H1 (cell line): ENCODE measurements around the gene GRIK4. TPM values are rescaled to one million over a fixed set of nuclear protein-coding genes. Genes with fewer than 3 reads are reported as not detected.

Source experiments
- CTCF ChIA-PET: fragments of 300-600 bp; sonication (Branson Sonifier 250); formaldehyde crosslinking; loops from one replicate; lab custom pipeline; 2021; ENCODE audit not compliant: partially characterized antibody; lab: Charles Lee
- POLR2A ChIA-PET: fragments of 300-600 bp; sonication (Branson Sonifier 250); formaldehyde crosslinking; loops from one replicate; lab custom pipeline; 2021; ENCODE audit warnings: inconsistent platforms; ENCODE audit not compliant: partially characterized antibody; lab: Charles Lee
- DNase-seq, 2 experiments: peaks; one replicate each; pipeline versions ENCODE4 v3.0.0 to v3.0.0-alpha.2; 2010 to 2022; ENCODE audit warnings: low spot score in 2 of 2, low read depth in 1 of 2, mixed read lengths in 1 of 2
- FAIRE-seq: peaks from 2 replicates; lab custom pipeline; 2011; peaks lifted over from hg19 to GRCh38; lab: Jason Lieb, UNC
- H2AFZ ChIP-seq: 2 replicates; pipeline ENCODE4 v1.8.1; 2012; ENCODE audit warnings: low read length, inconsistent platforms
- H2AK5ac ChIP-seq: 2 replicates; pipeline ENCODE4 v1.6.1; 2013; ENCODE audit warnings: low read depth, low read length
- H2BK120ac ChIP-seq: replicated peaks from 2 replicates; pipeline ENCODE3; 2013; ENCODE audit warnings: low read depth, low read length, inconsistent platforms
- H2BK12ac ChIP-seq: 2 replicates; pipeline ENCODE4 v1.6.1; 2013; ENCODE audit warnings: low read depth, low read length
- H2BK15ac ChIP-seq: 2 replicates; pipeline ENCODE4 v1.6.1; 2013; ENCODE audit warnings: low read length
- H2BK20ac ChIP-seq: 2 replicates; pipeline ENCODE4 v1.6.1; 2013; ENCODE audit warnings: low read length
- H2BK5ac ChIP-seq: 2 replicates; pipeline ENCODE4 v1.6.1; 2013; ENCODE audit warnings: low read depth, low read length
- H3K14ac ChIP-seq: 2 replicates; pipeline ENCODE4 v1.6.1; 2013; ENCODE audit warnings: inconsistent platforms; ENCODE audit not compliant: insufficient read length
- H3K18ac ChIP-seq: 2 replicates; pipeline ENCODE4 v1.6.1; 2013; ENCODE audit warnings: low read length; ENCODE audit errors: extremely low read depth
- H3K23ac ChIP-seq: 2 replicates; pipeline ENCODE4 v1.6.1; 2013; ENCODE audit warnings: inconsistent platforms; ENCODE audit not compliant: insufficient read length
- H3K23me2 ChIP-seq: 2 replicates; pipeline ENCODE4 v1.6.1; 2013; ENCODE audit warnings: low read depth, low read length
- H3K27ac ChIP-seq: 2 replicates; pipeline ENCODE4 v1.6.1; 2011; ENCODE audit warnings: low read depth, low read length, inconsistent platforms
- H3K27me3 ChIP-seq, 4 experiments: replicated peaks in 1 of 4; 1 replicate in 1 of 4; 2 replicates in 3 of 4; pipeline versions ENCODE4 v1.6.1 to v1.8.1; 2011 to 2013; ENCODE audit warnings: low read length in 3 of 4, mild to moderate bottlenecking in 3 of 4, inconsistent platforms in 2 of 4, mixed read lengths in 2 of 4, moderate library complexity in 1 of 4; ENCODE audit not compliant: control insufficient read depth in 3 of 4, insufficient read depth in 3 of 4; ENCODE audit errors: extremely low read depth in 1 of 4
- H3K36me3 ChIP-seq, 4 experiments: 2 replicates each; pipeline versions ENCODE4 v1.6.1 to v1.8.1; 2011 to 2013; ENCODE audit warnings: mild to moderate bottlenecking in 4 of 4, low read length in 3 of 4, moderate library complexity in 2 of 4, control low read depth in 1 of 4, inconsistent platforms in 1 of 4; ENCODE audit not compliant: insufficient read depth in 4 of 4, control insufficient read depth in 2 of 4
- H3K4ac ChIP-seq: replicated peaks from 2 replicates; pipeline ENCODE3; 2013; ENCODE audit warnings: low read length, low read depth, mixed read lengths, inconsistent platforms; ENCODE audit not compliant: insufficient read length
- H3K4me1 ChIP-seq, 4 experiments: replicated peaks in 1 of 4; 1 replicate in 1 of 4; 2 replicates in 3 of 4; pipeline versions ENCODE4 v1.6.1 to v1.8.1; 2011 to 2013; ENCODE audit warnings: low read length in 3 of 4, inconsistent platforms in 2 of 4, mixed read lengths in 1 of 4; ENCODE audit not compliant: insufficient read depth in 4 of 4, control insufficient read depth in 3 of 4
- H3K4me2 ChIP-seq, 2 experiments: 2 replicates each; pipeline versions ENCODE4 v1.6.1 to v1.8.1; 2011 to 2013; ENCODE audit warnings: low read depth in 2 of 2, low read length in 2 of 2, control low read depth in 1 of 2, inconsistent platforms in 1 of 2, mild to moderate bottlenecking in 1 of 2; ENCODE audit not compliant: insufficient read depth in 1 of 2
- H3K4me3 ChIP-seq, 4 experiments: fragments of 200-600, 300-600 bp in 1 of 4; sonication (generic), shearing (Covaris generic), sonication (Bioruptor Twin) in 1 of 4; 2 replicates each; pipeline versions ENCODE4 v1.5.1 to v1.8.1; 2011 to 2016; ENCODE audit warnings: low read length in 4 of 4, low read depth in 3 of 4, control low read depth in 2 of 4, inconsistent platforms in 2 of 4, mild to moderate bottlenecking in 2 of 4, mixed read lengths in 1 of 4, moderate library complexity in 1 of 4; ENCODE audit not compliant: insufficient read depth in 2 of 4; ENCODE audit errors: extremely low read depth in 1 of 4
- H3K56ac ChIP-seq: replicated peaks from 2 replicates; pipeline ENCODE3; 2013; ENCODE audit warnings: low read depth, mild to moderate bottlenecking, mixed read lengths, low read length, inconsistent platforms; ENCODE audit not compliant: insufficient read length
- H3K79me1 ChIP-seq: 2 replicates; pipeline ENCODE4 v1.6.1; 2013; ENCODE audit warnings: low read depth, low read length, control low read depth
- H3K79me2 ChIP-seq, 2 experiments: 2 replicates each; pipeline versions ENCODE4 v1.6.1 to v1.8.1; 2012 to 2013; ENCODE audit warnings: low read length in 2 of 2, mild to moderate bottlenecking in 2 of 2, inconsistent platforms in 1 of 2; ENCODE audit not compliant: insufficient read depth in 2 of 2, control insufficient read depth in 1 of 2
- H3K9ac ChIP-seq, 4 experiments: replicated peaks in 1 of 4; 1 replicate in 1 of 4; 2 replicates in 3 of 4; pipeline versions ENCODE4 v1.6.1 to v1.8.1; 2011 to 2013; ENCODE audit warnings: low read depth in 3 of 4, low read length in 3 of 4, control low read depth in 2 of 4, mild to moderate bottlenecking in 2 of 4, moderate library complexity in 2 of 4, inconsistent platforms in 1 of 4; ENCODE audit errors: extremely low read depth in 1 of 4
- H3K9me3 ChIP-seq, 2 experiments: 2 replicates each; pipeline versions ENCODE4 v1.6.1 to v1.8.1; 2012 to 2013; ENCODE audit warnings: mild to moderate bottlenecking in 2 of 2, moderate library complexity in 2 of 2, control low read depth in 1 of 2, inconsistent platforms in 1 of 2, low read depth in 1 of 2, low read length in 1 of 2, mixed read lengths in 1 of 2; ENCODE audit not compliant: insufficient read depth in 2 of 2
- H4K20me1 ChIP-seq, 2 experiments: replicated peaks in 1 of 2; 2 replicates each; pipeline versions ENCODE3 to v1.8.1; 2011 to 2013; ENCODE audit warnings: inconsistent platforms in 2 of 2, low read length in 2 of 2, mild to moderate bottlenecking in 1 of 2; ENCODE audit not compliant: insufficient read depth in 2 of 2, control insufficient read depth in 1 of 2
- H4K5ac ChIP-seq: 2 replicates; pipeline ENCODE4 v1.6.1; 2013; ENCODE audit warnings: low read length, low read depth, mixed read lengths, inconsistent platforms; ENCODE audit not compliant: insufficient read length
- H4K8ac ChIP-seq: 2 replicates; pipeline ENCODE4 v1.8.0; 2013; ENCODE audit warnings: mild to moderate bottlenecking, moderate library complexity, low read length, inconsistent platforms; ENCODE audit not compliant: insufficient read depth; ENCODE audit errors: extremely low read depth
- H4K91ac ChIP-seq: replicated peaks from 2 replicates; pipeline ENCODE3; 2013; ENCODE audit warnings: low read length, mixed read lengths, inconsistent platforms; ENCODE audit not compliant: insufficient read length
- BCL11A ChIP-seq, 2 experiments: IDR thresholded peaks; one replicate each; pipeline ENCODE4 v1.6.1; 2011; ENCODE audit warnings: low read depth in 2 of 2, low read length in 2 of 2, mild to moderate bottlenecking in 2 of 2
- CBX5 ChIP-seq: fragments of 300-800, 300-1000 bp; sonication (generic); IDR thresholded peaks from 2 replicates; pipeline ENCODE4 v1.7.1; 2016; ENCODE audit warnings: antibody characterized with exemption, low read length, low read depth
- E2F6 ChIP-seq: IDR thresholded peaks from 2 replicates; pipeline ENCODE4 v1.6.1; 2012; ENCODE audit warnings: inconsistent platforms
- FOSL1 ChIP-seq: IDR thresholded peaks from 2 replicates; pipeline ENCODE4 v1.6.1; 2011; ENCODE audit warnings: mild to moderate bottlenecking, low read depth, low read length, moderate library complexity; ENCODE audit not compliant: insufficient read depth
- HDAC6 ChIP-seq: IDR thresholded peaks from one replicate; pipeline ENCODE4 v1.7.1; 2012; ENCODE audit warnings: low read depth, mild to moderate bottlenecking, inconsistent platforms, low read length, moderate library complexity
- KDM4A ChIP-seq: IDR thresholded peaks from one replicate; pipeline ENCODE4 v1.7.1; 2012; ENCODE audit warnings: low read depth, mild to moderate bottlenecking, moderate library complexity, low read length, inconsistent platforms; ENCODE audit not compliant: severe bottlenecking
- NANOG ChIP-seq: IDR thresholded peaks from 2 replicates; pipeline ENCODE4 v1.6.1; 2011; ENCODE audit warnings: low read length, low read depth, mild to moderate bottlenecking, inconsistent platforms; ENCODE audit not compliant: insufficient read depth, poor library complexity, severe bottlenecking
- WGBS, 2 experiments: shearing (Covaris generic) in 1 of 2; methylation state at CpG; one replicate each; pipeline versions ENCODE4 v1.1.6 to v1.1.7; 2013 to 2015; ENCODE audit warnings: low lambda C conversion rate in 2 of 2, mixed read lengths in 2 of 2, inconsistent platforms in 1 of 2, low coverage in 1 of 2, missing lambda C conversion rate in 1 of 2; ENCODE audit not compliant: insufficient replicate concordance in 2 of 2, insufficient coverage in 1 of 2, insufficient read length in 1 of 2; ENCODE audit errors: extremely low coverage in 1 of 2, missing lambda C conversion rate in 1 of 2; 5-methylcytosine and 5-hydroxymethylcytosine counted together
- polyA plus RNA-seq, 7 experiments: library from polyadenylated mRNA; depleted of rRNA in 3 of 7; stranded (reverse) in 5 of 7; unstranded in 2 of 7; fragments of >200 nt in 5 of 7; fragments of 200-250 nt in 2 of 7; gene quantifications; 1 replicate in 5 of 7; 2 replicates in 1 of 7; 4 replicates in 1 of 7; pipeline versions ENCODE4 v1.2.1 to v1.2.3, GENCODE V29; 2011 to 2013; ENCODE audit warnings: missing spikeins in 2 of 7, mixed read lengths in 2 of 7
- total RNA-seq: library from RNA; stranded (reverse); fragmentation: NEBNext Ultra II Directional; extraction: Animal tissue kit (Norgen Biotek cat#: 25700); gene quantifications from 2 replicates; pipeline ENCODE4 v1.2.1, GENCODE V29; 2021

GRIK4 gene
- total and polyA plus RNA-seq, 2 of the 8 experiments (the other 6 are each of a cell fraction or from before 2014, with no cell fraction given): 1.2 to 2.9 TPM

DNA sequence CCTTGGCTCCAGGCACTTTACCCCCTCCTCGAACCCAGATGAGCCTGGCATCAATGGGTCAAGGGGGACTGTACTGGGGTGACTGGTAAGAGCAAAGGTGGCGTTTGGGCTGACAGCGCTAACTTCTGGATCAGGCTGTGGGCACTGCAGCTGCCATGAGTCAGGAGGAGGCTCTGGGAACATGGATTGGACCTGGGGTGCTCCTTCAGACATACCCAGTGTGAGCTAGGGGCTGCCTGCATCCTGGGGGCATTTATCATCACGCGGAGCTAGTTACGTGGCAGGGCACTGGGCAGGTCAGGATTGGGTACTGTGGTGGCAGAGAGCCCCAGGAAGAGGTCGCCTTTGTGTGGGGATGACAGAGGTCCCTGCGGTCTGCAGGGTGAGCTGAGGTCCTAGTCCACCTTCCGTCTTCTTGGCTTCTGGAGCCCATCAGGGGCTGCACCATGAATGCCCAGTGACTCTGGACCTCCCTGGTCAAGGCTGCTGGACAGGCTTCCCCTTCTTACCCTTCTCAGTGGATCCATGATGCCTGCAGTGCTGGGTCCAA, 13.1 kb downstream of the GRIK4 start:
- peak overlapping the region; percentile 67; the same call in 1 of the 2 replicates for H2AK5ac ChIP-seq
- no peak overlapping the region for H3K56ac ChIP-seq
- no peaks in the 10 kb centered on the region for H3K79me2 ChIP-seq
- no peaks in the 10 kb centered on the region for H3K36me3 ChIP-seq
- no peak for TF ChIP-seq KDM4A
- TF ChIP-seq HDAC6: no peak
- no peak for TF ChIP-seq CBX5
- TF ChIP-seq NANOG: no peak
- TF ChIP-seq FOSL1: no peak
- no peak for TF ChIP-seq BCL11A (IDR thresholded peaks at IDR 0.05; ENCODE audit: low read depth in 2 of 2, low read length in 2 of 2)
- no peak for TF ChIP-seq E2F6
- TF ChIP-seq, all 59 proteins: peak for 0
- FAIRE-seq: no peak
- no peaks in the 10 kb centered on the region; the same call in 1 of the 2 replicates for H3K23me2 ChIP-seq
- H2BK12ac ChIP-seq: 0 out of 2 replicates have a peak overlapping the region, but pooled peaks have one; percentile 33
- H3K9ac ChIP-seq: no peak overlapping the region
- no peak overlapping the region for H3K4ac ChIP-seq
- H4K8ac ChIP-seq: no peak overlapping the region
- peaks cover 3 to 28% (median 16%) of the 10 kb centered on the region in 4 experiments for H3K4me1 ChIP-seq
- no peak overlapping the region for H4K5ac ChIP-seq
- no peak overlapping the region for H3K23ac ChIP-seq
- POLR2A ChIA-PET: no interaction called here
- peak overlapping the region; percentile 15; the same call in 1 of the 2 replicates for H2BK20ac ChIP-seq
- H3K27me3 ChIP-seq: no peaks in the 10 kb centered on the region; a peak in 2 of 7 replicates
- no peak for DNase-seq
- no peak overlapping the region for H4K91ac ChIP-seq
- CTCF ChIA-PET: interaction anchor here (0.7 to 1.9 kb wide), 5 partner anchors 10 to 161 kb away, joined by 3 to 5 read pairs (median 3); partner anchors contain the start of gene GRIK4
- H2BK5ac ChIP-seq: no peak overlapping the region
- H3K4me2 ChIP-seq: no peak overlapping the region
- no peak overlapping the region for H3K14ac ChIP-seq
- H4K20me1 ChIP-seq: no peaks in the 10 kb centered on the region
- no peak overlapping the region for H3K18ac ChIP-seq
- peaks cover 0 to 3% of the 10 kb centered on the region in 2 experiments; a peak in 1 of 4 replicates for H3K9me3 ChIP-seq
- no peak overlapping the region for H3K4me3 ChIP-seq
- no peaks in the 10 kb centered on the region for H3K79me1 ChIP-seq
- H2BK15ac ChIP-seq: peak overlapping the region; percentile 88
- 94% methylated on average over 9 of the region's 9 CpGs; no CpG with 5 or more reads in 1 of the 2 experiments for WGBS, 2 experiments
- no peak overlapping the region for H2AFZ ChIP-seq
- no peak overlapping the region for H3K27ac ChIP-seq
- no peak overlapping the region for H2BK120ac ChIP-seq
